Stimulated activated CD4-positive, alpha-beta T cell treated with anti-CD3 and anti-CD28 coated beads, Interleukin-4, amount 100 ng/mL, for 4 hours (primary cell): ENCODE results near the gene NPM1.

Experiments used
- DNase-seq, 2 experiments: peaks; one replicate each; pipeline ENCODE4 v3.0.0-alpha.2; 2020

NPM1 gene

DNA sequence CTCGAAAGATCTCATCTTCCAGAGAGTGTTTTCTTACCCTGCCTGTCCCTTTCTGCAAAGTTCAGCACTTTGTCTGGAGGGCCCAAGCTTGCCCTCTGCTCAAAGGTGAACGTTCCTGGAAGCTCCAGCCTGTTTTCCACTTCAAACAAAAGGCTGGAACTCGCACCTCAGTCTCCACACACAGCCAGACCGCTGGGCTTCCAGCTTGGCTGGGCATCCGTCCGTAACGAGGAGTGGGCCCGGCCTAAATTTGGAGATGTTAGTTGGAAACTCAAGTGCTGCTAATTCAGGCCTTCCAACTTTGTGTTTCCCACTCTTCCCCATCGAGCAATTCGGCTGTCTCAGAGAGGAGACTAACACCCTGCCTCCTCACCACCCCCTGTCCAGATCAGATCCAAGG, 66.9 kb downstream of the NPM1 start:
- DNase-seq: no peak

DNA sequence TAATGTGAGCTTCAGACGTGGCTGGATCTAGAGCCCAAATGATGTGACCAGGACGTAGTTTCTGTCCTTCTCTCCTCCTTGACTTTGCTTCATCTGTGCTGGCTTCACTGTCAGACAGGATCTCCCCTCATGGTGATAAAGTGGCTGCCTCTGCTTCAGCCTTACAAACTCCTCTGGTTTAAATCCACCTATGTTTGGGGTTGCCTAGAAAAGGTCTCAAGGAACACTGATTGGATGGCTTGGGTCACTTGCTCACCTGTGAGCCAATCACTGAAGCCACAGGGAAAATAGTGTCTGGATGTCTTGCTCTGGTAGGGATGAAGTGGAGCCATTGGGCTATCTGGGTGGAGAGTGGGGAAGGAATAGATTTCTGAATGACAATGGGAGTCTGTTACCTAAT, 67.9 kb downstream of the NPM1 start:
- no peak for DNase-seq

DNA sequence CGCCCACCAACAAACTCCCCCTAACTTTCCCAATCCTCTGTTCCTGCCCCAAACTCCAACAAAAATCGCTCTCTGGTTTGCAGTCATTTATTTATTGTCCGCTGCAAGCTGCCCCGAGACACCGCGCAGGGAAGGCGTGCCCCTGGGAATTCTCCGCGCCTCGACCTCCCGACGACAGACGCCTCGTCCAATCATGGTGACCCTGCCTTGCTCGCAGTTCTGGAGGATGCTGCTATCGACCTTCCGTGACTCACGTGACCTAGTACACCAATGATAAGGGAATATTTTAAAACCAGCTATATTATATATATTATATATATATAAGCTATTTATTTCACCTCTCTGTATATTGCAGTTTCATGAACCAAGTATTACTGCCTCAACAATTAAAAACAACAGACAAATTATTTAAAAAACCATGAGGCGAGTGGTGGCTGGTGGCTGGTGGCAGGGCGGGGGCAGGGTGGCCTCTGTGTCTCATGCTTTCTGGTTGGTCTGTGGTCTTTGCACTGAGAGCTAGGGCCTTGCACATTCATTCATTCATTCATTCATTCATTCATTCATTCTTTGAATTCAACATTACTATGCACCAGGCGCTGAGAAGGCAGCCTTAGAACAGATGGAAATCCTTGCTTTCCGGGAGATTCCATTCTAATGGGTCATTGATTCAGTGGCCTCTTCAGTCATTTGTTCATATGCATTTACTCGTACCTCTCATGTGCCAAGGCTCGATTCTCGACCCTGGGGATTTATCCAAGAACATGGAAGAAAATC, 69.7 kb downstream of the NPM1 start:
- DNase-seq: no peak

DNA sequence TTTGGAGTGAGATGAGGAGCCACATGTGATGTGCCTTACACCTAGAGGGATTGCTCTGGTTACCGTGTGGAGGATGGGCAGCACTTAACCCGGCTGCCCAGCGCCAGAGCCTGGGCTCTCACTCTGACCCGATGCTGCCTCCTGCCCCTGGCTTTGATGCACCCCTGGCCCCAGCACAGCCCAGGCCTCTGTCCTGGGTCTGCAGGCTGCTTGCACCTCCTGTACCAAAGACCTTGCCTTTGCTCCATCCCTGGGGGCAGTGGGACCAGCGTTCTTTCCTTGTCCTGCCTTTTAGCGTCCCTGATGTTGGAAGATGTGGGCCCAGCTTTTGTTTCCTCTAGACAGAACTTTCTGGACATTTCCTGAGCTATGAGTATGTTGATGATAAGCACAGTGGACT, 72.2 kb downstream of the NPM1 start:
- DNase-seq: no peak
